SK-N-DZ (cell line): ENCODE measurements around the gene SLC49A4.

Experiments used
- DNase-seq: peaks from one replicate; pipeline ENCODE4 v3.0.0-alpha.2; 2015; ENCODE audit warnings: low spot score

SLC49A4 gene

DNA sequence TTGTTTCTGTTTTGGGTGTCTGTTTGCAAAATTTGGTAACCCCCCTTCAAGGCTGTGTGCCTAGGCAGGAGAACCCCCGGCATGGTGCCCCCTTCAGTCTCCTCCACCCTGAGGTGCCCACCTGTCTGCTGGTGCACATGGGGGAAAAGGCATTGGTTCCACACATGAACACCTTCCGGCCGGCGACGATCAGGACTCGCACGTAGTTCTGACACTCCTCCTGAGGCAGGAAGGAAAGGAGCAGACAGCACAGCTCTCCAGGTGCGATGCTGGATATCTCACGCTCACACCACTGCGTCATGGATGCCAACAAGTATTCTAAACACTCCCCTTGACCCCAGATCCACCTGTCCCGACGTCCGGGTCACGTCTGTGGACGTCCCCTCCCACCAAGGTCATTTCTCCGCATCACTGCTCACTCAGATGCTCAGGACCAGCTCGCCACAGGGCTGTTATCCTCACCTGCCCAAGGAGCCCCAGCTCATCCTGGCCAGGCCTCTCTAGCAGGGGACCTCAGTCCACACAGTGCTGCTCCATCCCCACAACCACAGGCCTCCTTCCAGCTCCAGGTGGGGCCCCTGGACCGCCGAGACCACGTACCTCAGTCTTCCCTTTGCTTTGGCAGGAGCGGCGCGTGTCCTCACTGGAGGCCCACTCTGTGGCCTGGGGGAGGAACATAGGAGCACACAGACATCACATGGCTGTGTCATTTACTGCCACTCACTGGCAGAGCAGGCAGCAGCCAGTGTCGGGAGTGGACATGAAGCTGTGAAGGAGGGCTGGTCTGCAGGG, 133.7 kb downstream of the SLC49A4 start:
- DNase-seq = no peak

DNA sequence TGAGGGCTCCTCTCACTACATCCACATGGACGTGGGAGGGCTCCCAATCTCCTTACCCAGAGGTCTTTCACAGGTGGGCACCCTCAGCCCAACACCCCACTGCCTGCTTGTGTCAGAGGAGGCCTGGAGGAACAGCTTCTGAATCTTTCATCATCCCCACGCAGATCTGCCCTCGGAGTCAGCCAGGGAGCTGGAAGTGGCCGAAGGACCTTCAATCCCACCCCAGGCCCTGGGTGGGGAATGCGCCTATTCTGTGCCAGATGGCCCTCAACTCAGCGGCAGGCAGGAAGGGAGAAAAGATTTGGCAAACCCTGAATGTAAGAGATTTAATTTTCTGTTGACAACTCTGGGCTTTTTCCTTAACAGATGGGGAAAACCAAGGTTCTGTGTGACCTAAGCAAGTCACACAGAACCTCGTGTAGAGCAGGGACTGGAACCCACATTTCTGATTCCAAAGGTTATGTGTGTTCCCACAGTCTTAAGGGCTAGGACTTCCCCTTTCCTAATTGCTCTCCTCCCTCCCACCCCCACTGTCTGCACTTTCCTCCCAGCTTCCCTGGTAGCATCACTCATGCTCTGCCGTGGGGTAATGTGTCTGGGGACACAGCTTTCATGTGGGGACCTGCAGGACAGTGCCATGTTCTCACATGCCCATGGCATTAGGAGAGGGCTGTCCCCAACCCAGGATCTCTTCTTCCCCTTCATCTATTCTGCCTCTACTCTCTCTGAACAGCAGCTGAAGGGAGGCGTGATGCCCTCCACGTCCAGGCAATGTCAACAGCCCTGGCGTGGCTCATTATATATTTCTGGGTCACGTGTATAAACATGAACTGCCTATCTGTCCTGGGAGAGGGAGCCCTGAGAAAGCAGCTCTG, 134.6 kb downstream of the SLC49A4 start:
- no peak for DNase-seq

DNA sequence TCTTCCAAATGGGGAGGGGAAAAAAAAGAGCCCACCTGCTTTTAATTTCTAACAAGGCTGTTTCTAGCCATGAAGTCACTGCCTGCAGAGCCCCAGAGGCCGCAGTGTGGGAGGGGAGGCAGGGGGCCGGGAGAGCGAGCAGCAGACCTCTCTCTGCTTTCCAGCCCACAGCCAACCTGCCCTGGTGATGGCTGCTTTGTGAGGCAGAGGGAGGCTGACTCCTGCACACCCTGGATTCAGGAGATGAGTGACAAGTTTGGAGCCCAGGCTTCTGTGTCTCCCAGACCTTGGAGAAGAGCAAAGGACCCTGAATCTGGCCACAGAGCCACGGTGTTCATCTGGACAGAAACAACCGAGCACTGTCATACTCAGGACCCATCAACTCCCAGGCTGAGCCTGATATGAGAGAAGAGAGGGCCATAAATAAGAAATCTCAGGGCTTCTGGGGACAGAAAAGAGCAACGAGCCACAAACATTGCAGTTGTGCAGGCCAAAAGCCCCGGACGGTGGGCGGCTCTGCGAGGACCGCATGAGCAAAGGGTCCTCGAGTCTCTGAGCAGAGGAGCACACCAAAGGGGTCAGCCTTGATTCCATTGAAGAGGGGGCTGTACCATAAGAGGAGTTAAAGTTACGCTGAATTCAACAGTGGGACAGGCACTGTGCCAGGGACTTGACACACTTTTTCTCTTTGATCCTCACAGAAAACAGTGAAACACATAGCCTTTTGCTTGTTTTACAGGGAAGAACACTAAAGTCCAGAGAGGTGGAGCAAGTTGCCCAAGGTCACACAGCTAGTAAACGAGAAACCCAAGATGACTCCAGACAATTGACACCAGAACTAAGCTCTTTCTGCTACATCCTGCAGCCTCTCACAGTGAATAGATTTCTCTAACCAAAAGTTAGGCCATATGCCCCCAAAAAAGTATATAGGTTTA, 135.5 kb downstream of the SLC49A4 start:
- peak; percentile 69 for DNase-seq
